ENCODE results near the gene CATSPER4. TPM values are rescaled to one million over a fixed set of nuclear protein-coding genes. Genes with fewer than 3 reads are reported as not detected.

Gene CATSPER4
- total RNA-seq, 1 experiment from 2014 or later = 0.20 TPM

- Histone ChIP-seq H3K27me3 (replicated peaks; ENCODE audit: control insufficient read depth, insufficient read depth, low read length) (no peaks in the 10 kb centered on the region), H3K4me1 (no peaks in the 10 kb centered on the region), H3K36me3 (ENCODE audit: control insufficient read depth, insufficient read depth, low read length) (peaks cover 1% of the 10 kb centered on the region; the same call in 1 of the 2 replicates), H3K4me3 (ENCODE audit: low read depth, low read length) (no peak overlapping the region), H3K9me3 (no peaks in the 10 kb centered on the region)
- ChIA-PET CTCF (interaction anchor here (0.8 kb wide), 2 partner anchors 35 to 55 kb away, joined by 3 read pairs; no protein-coding TSS in a partner anchor), POLR2A (interaction anchor here (1.1 kb wide), 1 partner anchor 54 kb away, joined by 4 read pairs; the partner anchor contains the start of gene CEP85)
- Mint-ChIP-seq H3K36me3 (ENCODE audit: insufficient read depth, unreplicated experiment) (no peaks in the 10 kb centered on the region), H3K27ac (ENCODE audit: unreplicated experiment) (no peak overlapping the region), H3K27me3 (ENCODE audit: insufficient read depth, unreplicated experiment) (no peaks in the 10 kb centered on the region), H3K4me3 (ENCODE audit: unreplicated experiment) (no peak overlapping the region), H3K4me1 (ENCODE audit: low read depth, unreplicated experiment) (peaks cover 7% of the 10 kb centered on the region), H3K9me3 (ENCODE audit: unreplicated experiment) (no peaks in the 10 kb centered on the region)
- no peak for TF ChIP-seq CTCF (IDR thresholded peaks at IDR 0.05; ENCODE audit: insufficient read depth in 1 of 2, low read depth in 1 of 2, low read length in 1 of 2, severe bottlenecking in 1 of 2, unreplicated experiment in 1 of 2)
- BruUV-seq (replicated peaks) = no TSS peak
- intact Hi-C loops (cut with micrococcal nuclease; ENCODE audit: unreplicated experiment) = no loop called here
- DNase-seq = no peak
Measured at GRCh38 chr1:26180010-26180506, 10.3 kb upstream of the CATSPER4 start.

GRCh38 chr1:26181586-26182382 lies 8.6 kb upstream of the CATSPER4 start:
- POLR2A ChIA-PET = no interaction called here
- CTCF ChIA-PET = no interaction called here
- intact Hi-C loops (cut with micrococcal nuclease; ENCODE audit: unreplicated experiment) = no loop called here

GRCh38 chr1:26182383-26182696 lies 8.1 kb upstream of the CATSPER4 start:
- Mint-ChIP-seq H3K4me3 (ENCODE audit: unreplicated experiment) (no peak overlapping the region), H3K27ac (ENCODE audit: unreplicated experiment) (no peak overlapping the region), H3K4me1 (ENCODE audit: low read depth, unreplicated experiment) (peaks cover 7% of the 10 kb centered on the region), H3K36me3 (ENCODE audit: insufficient read depth, unreplicated experiment) (peaks cover 5% of the 10 kb centered on the region), H3K27me3 (ENCODE audit: insufficient read depth, unreplicated experiment) (no peaks in the 10 kb centered on the region), H3K9me3 (ENCODE audit: unreplicated experiment) (no peaks in the 10 kb centered on the region)
- BruUV-seq (replicated peaks) = no TSS peak
- Histone ChIP-seq H3K4me1 (no peaks in the 10 kb centered on the region), H3K27me3 (replicated peaks; ENCODE audit: control insufficient read depth, insufficient read depth, low read length) (no peaks in the 10 kb centered on the region), H3K9me3 (no peaks in the 10 kb centered on the region), H3K36me3 (ENCODE audit: control insufficient read depth, insufficient read depth, low read length) (peaks cover 1% of the 10 kb centered on the region; the same call in 1 of the 2 replicates), H3K4me3 (ENCODE audit: low read depth, low read length) (no peak overlapping the region)
- no peak for DNase-seq
- CTCF ChIA-PET = no interaction called here
- POLR2A ChIA-PET = no interaction called here
- intact Hi-C loops (cut with micrococcal nuclease; ENCODE audit: unreplicated experiment) = no loop called here
- TF ChIP-seq CTCF (IDR thresholded peaks at IDR 0.05; ENCODE audit: insufficient read depth in 1 of 2, low read depth in 1 of 2, low read length in 1 of 2, severe bottlenecking in 1 of 2, unreplicated experiment in 1 of 2) = no peak

More at GRCh38 chr1:26181586-26182382, 8.6 kb upstream of the CATSPER4 start:
- no peaks in the 10 kb centered on the region for H3K27me3 Mint-ChIP-seq (ENCODE audit: insufficient read depth, unreplicated experiment)
- no peaks in the 10 kb centered on the region for H3K9me3 ChIP-seq
- no peaks in the 10 kb centered on the region for H3K27me3 ChIP-seq (replicated peaks; ENCODE audit: control insufficient read depth, insufficient read depth, low read length)
- peaks cover 1% of the 10 kb centered on the region; the same call in 1 of the 2 replicates for H3K36me3 ChIP-seq (ENCODE audit: control insufficient read depth, insufficient read depth, low read length)
- no peak overlapping the region for H3K27ac Mint-ChIP-seq (ENCODE audit: unreplicated experiment)
- H3K36me3 Mint-ChIP-seq (ENCODE audit: insufficient read depth, unreplicated experiment) = peaks cover 5% of the 10 kb centered on the region
- TF ChIP-seq CTCF (IDR thresholded peaks at IDR 0.05; ENCODE audit: insufficient read depth in 1 of 2, low read depth in 1 of 2, low read length in 1 of 2, severe bottlenecking in 1 of 2, unreplicated experiment in 1 of 2) = no peak
- no peak overlapping the region for H3K4me3 ChIP-seq (ENCODE audit: low read depth, low read length)
- no peak for DNase-seq
- no peaks in the 10 kb centered on the region for H3K9me3 Mint-ChIP-seq (ENCODE audit: unreplicated experiment)
- H3K4me1 ChIP-seq = no peaks in the 10 kb centered on the region
- no peak overlapping the region for H3K4me3 Mint-ChIP-seq (ENCODE audit: unreplicated experiment)
- no TSS peak for BruUV-seq (replicated peaks)
- H3K4me1 Mint-ChIP-seq (ENCODE audit: low read depth, unreplicated experiment) = peaks cover 7% of the 10 kb centered on the region

All from Caco-2 (cell line).